ENCODE measurements around the gene ILK.

DNA sequence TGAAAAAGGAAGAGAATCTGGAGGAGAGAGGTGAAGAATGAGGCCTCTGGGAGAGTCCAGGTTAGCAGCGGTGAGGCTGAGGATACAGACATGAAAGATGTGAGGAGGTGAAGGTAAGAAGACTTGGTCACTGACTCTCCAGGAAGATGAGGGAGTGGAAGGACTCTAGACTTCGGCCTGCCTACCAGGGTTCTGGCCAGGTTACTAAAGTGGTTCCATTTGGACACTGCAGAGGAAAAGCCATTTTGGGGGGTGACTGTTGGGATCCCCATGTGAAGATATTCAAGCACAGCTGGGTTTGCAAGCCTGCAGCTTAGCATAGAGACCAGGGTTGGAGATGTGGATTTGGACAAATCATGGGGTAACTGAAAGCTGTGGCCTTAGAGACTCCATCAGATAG, 44.3 kb downstream of the ILK start:
- TF ChIP-seq POLR2A (IDR thresholded peaks at IDR 0.05) = no peak
- TF ChIP-seq, protein P1, sequence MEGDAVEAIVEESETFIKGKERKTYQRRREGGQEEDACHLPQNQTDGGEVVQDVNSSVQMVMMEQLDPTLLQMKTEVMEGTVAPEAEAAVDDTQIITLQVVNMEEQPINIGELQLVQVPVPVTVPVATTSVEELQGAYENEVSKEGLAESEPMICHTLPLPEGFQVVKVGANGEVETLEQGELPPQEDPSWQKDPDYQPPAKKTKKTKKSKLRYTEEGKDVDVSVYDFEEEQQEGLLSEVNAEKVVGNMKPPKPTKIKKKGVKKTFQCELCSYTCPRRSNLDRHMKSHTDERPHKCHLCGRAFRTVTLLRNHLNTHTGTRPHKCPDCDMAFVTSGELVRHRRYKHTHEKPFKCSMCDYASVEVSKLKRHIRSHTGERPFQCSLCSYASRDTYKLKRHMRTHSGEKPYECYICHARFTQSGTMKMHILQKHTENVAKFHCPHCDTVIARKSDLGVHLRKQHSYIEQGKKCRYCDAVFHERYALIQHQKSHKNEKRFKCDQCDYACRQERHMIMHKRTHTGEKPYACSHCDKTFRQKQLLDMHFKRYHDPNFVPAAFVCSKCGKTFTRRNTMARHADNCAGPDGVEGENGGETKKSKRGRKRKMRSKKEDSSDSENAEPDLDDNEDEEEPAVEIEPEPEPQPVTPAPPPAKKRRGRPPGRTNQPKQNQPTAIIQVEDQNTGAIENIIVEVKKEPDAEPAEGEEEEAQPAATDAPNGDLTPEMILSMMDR (IDR thresholded peaks at IDR 0.05) = no peak

Measured in tibial nerve (tissue), 3 donors.